HepG2 (cell line): ENCODE results near the gene ATP6V1G2. TPM values are rescaled to one million over a fixed set of nuclear protein-coding genes. Genes with fewer than 3 reads are reported as not detected.
A peak's percentile ranks its signal among the peaks of the same experiment; 100 is the strongest.

Source experiments
- ATRX ChIP-seq: sonication (generic); formaldehyde crosslinking; IDR thresholded peaks from 2 replicates; pipeline ENCODE4 v1.4.0; 2020; ENCODE audit warnings: missing genetic modification reagents, borderline replicate concordance
- CEBPG ChIP-seq: IDR thresholded peaks from 2 replicates; pipeline ENCODE4 v1.6.1; 2016
- DNMT3B ChIP-seq: conservative IDR thresholded peaks from 2 replicates; pipeline ENCODE4 v1.6.1; 2016; ENCODE audit warnings: missing biosample characterization, control low read depth
- GATA4 ChIP-seq: sonication (generic); IDR thresholded peaks from 2 replicates; pipeline ENCODE4 v1.6.1; 2016; ENCODE audit warnings: antibody characterized with exemption, low read depth, borderline replicate concordance
- GPN1 ChIP-seq: sonication (generic); formaldehyde crosslinking; IDR thresholded peaks from 2 replicates; pipeline ENCODE4 v1.5.1; 2020; ENCODE audit warnings: missing genetic modification reagents, borderline replicate concordance
- HBP1 ChIP-seq: IDR thresholded peaks from 2 replicates; pipeline ENCODE4 v1.6.1; 2016; ENCODE audit warnings: low read depth, control low read depth
- HHEX ChIP-seq: IDR thresholded peaks from 2 replicates; pipeline ENCODE4 v1.6.1; 2016; ENCODE audit warnings: control low read depth
- IKZF5 ChIP-seq: IDR thresholded peaks from 2 replicates; pipeline ENCODE4 v1.6.1; 2018; ENCODE audit warnings: missing genetic modification reagents, mild to moderate bottlenecking, missing compliant biosample characterization
- LCORL ChIP-seq, 2 experiments: fragments of 450-650 bp in 1 of 2; sonication (generic) in 1 of 2; formaldehyde crosslinking in 1 of 2; IDR thresholded peaks; 2 replicates each; pipeline versions ENCODE4 v1.5.0 to v1.6.1; 2017 to 2020; ENCODE audit warnings: antibody characterized with exemption in 1 of 2, missing genetic modification reagents in 1 of 2
- MED1 ChIP-seq: sonication (generic); formaldehyde crosslinking; IDR thresholded peaks from 2 replicates; pipeline ENCODE4 v1.4.0; 2020; ENCODE audit warnings: missing genetic modification reagents
- MYC ChIP-seq: sonication (generic); formaldehyde crosslinking; IDR thresholded peaks from 2 replicates; pipeline ENCODE4 v1.9.0; 2021; ENCODE audit warnings: missing genetic modification reagents, borderline replicate concordance
- NONO ChIP-seq, 2 experiments: fragments of 450-650 bp in 1 of 2; sonication (generic) in 1 of 2; formaldehyde crosslinking in 1 of 2; IDR thresholded peaks in 1 of 2; conservative IDR thresholded peaks in 1 of 2; 2 replicates each; pipeline versions ENCODE4 v1.6.1 to v1.8.0; 2017 to 2022; ENCODE audit warnings: mild to moderate bottlenecking in 1 of 2, missing genetic modification reagents in 1 of 2, moderate library complexity in 1 of 2
- POLR2A ChIP-seq, 2 experiments: IDR thresholded peaks; 2 replicates each; pipeline ENCODE4 v1.6.1; 2011; ENCODE audit warnings: low read depth in 2 of 2, low read length in 2 of 2, mild to moderate bottlenecking in 1 of 2, moderate library complexity in 1 of 2; ENCODE audit not compliant: insufficient read depth in 1 of 2
- SP4 ChIP-seq: sonication (generic); formaldehyde crosslinking; IDR thresholded peaks from 2 replicates; pipeline ENCODE4 v1.8.1; 2023; ENCODE audit warnings: mild to moderate bottlenecking, missing genetic modification reagents
- ZNF136 ChIP-seq: sonication (generic); formaldehyde crosslinking; IDR thresholded peaks from 2 replicates; pipeline ENCODE4 v1.8.1; 2022; ENCODE audit warnings: low read depth, mild to moderate bottlenecking, moderate library complexity, missing genetic modification reagents
- ZNF230 ChIP-seq: sonication (generic); formaldehyde crosslinking; IDR thresholded peaks from 2 replicates; pipeline ENCODE4 v1.4.0; 2020; ENCODE audit warnings: mild to moderate bottlenecking, missing genetic modification reagents
- ZNF431 ChIP-seq: sonication (generic); formaldehyde crosslinking; IDR thresholded peaks from 2 replicates; pipeline ENCODE4 v1.9.0; 2022; ENCODE audit warnings: missing genetic modification reagents, low read depth, mild to moderate bottlenecking, borderline replicate concordance
- ZNF512 ChIP-seq: sonication (generic); formaldehyde crosslinking; IDR thresholded peaks from 2 replicates; pipeline ENCODE4 v1.4.0; 2020; ENCODE audit warnings: mild to moderate bottlenecking, missing genetic modification reagents
- ZNF564 ChIP-seq: sonication (generic); formaldehyde crosslinking; IDR thresholded peaks from 2 replicates; pipeline ENCODE4 v1.8.1; 2023; ENCODE audit warnings: mild to moderate bottlenecking, missing genetic modification reagents
- ZNF83 ChIP-seq: sonication (generic); formaldehyde crosslinking; IDR thresholded peaks from 2 replicates; pipeline ENCODE4 v1.4.0; 2020; ENCODE audit warnings: missing genetic modification reagents, mild to moderate bottlenecking, borderline replicate concordance
- polyA plus RNA-seq, 8 experiments: library from polyadenylated mRNA; depleted of rRNA in 3 of 8; stranded (reverse) in 7 of 8; unstranded in 1 of 8; fragments of >200 nt; fragmentation: Illumina TruSeq in 4 of 8; extraction: Trizol in 4 of 8; gene quantifications; 2 replicates each; pipeline versions ENCODE4 v1.2.1 to v1.2.3, GENCODE V29; 2011 to 2016; ENCODE audit warnings: low read depth in 4 of 8, missing spikeins in 1 of 8, mixed read lengths in 1 of 8; ENCODE audit not compliant: insufficient read depth in 1 of 8
- total RNA-seq, 5 experiments: library from RNA; depleted of rRNA; stranded (reverse); fragments of >200 nt; fragmentation: Illumina TruSeq; extraction: Trizol; gene quantifications; 2 replicates each; pipeline ENCODE4 v1.2.3, GENCODE V29; 2016; ENCODE audit warnings: low read depth in 1 of 5
- TF ChIP-seq, protein P1 (sequence below): sonication (generic); formaldehyde crosslinking; IDR thresholded peaks from 2 replicates; pipeline ENCODE4 v1.8.0; 2022; ENCODE audit warnings: missing genetic modification reagents, low read depth, mild to moderate bottlenecking, borderline replicate concordance
- TF ChIP-seq, protein P2 (sequence below): sonication (generic); formaldehyde crosslinking; IDR thresholded peaks from 2 replicates; pipeline ENCODE4 v1.4.0; 2020; ENCODE audit warnings: missing genetic modification reagents

ATP6V1G2 gene
- total and polyA plus RNA-seq, 2 of the 13 experiments (the other 11 are each of a cell fraction or from before 2014, with no cell fraction given): 0.27 to 0.83 TPM

DNA sequence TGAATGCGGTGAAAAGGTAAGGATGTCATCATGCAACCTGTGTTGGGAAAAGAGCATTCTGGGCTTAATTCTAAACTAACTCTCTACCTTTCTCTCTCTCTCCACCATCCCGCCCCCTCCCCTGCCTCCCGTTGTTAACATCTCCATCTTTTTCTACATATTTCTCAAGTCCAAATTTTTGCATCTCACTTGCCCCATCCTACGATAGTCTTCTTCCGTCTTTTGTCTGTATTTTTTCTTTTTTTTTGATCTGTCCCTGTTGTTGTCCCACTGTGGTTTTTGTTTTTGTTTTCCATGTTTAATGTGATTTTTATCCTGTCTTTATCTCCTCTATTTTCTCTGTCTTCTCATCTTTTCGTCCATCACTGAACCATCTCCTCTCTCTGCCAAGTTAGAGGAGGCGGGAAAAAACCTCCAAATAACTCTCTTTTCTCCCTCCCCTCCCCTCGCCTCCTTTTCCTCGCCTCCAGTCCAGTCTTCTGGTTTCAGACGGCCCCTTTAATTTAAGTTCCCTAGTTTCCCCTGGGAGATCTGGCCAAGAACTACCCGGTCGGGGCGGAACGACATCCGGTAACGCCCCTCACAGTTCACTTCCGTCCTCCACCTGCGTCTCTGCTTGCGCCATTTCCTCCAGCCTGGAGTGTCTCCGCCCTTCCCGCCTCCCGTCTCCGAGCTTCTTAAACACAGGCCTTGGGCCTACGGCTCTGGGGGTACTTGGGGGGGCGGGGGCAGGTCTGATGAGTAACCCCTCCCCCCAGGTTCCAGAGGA is 734 bp upstream of the ATP6V1G2 start, which contains the start of gene NFKBIL1 (continued):
- TF ChIP-seq ZNF230 (no peak; the same call in 1 of the 2 replicates), ZNF431 (CRISPR knock-in tag) (0 out of 2 replicates have a peak, but pooled peaks have one; percentile 61), NONO (IDR thresholded peaks at IDR 0.05) (no peak), NONO (CRISPR knock-in tag; conservative IDR thresholded peaks at IDR 0.05) (peak; percentile 83), GPN1 (no peak), ZNF136 (CRISPR knock-in tag) (0 out of 2 replicates have a peak, but pooled peaks have one; percentile 29), HHEX (0 out of 2 replicates have a peak, but pooled peaks have one; percentile 26), ZNF512 (peak; percentile 90; the same call in 1 of the 2 replicates), IKZF5 (peak; percentile 88), MYC (CRISPR knock-in tag) (peak; percentile 47; the same call in 1 of the 2 replicates), ZNF564 (peak; percentile 67; the same call in 1 of the 2 replicates), DNMT3B (CRISPR knock-in tag) (peak; percentile 54; the same call in 1 of the 2 replicates), CEBPG (peak; percentile 91), ATRX (CRISPR knock-in tag) (no peak), SP4 (CRISPR knock-in tag) (peak; percentile 96), LCORL (IDR thresholded peaks at IDR 0.05) (peak; percentile 56; the same call in 1 of the 2 replicates), LCORL (CRISPR knock-in tag; IDR thresholded peaks at IDR 0.05) (no peak), ZNF83 (CRISPR knock-in tag) (no peak), GATA4 (peak; percentile 67; the same call in 1 of the 2 replicates), MED1 (CRISPR knock-in tag) (0 out of 2 replicates have a peak, but pooled peaks have one; percentile 47), HBP1 (CRISPR knock-in tag) (peak; percentile 57; the same call in 1 of the 2 replicates), POLR2A (IDR thresholded peaks at IDR 0.05; ENCODE audit: insufficient read depth in 1 of 2, low read depth in 2 of 2, low read length in 2 of 2) (peak; percentile 37 to 63; a peak in 3 of 4 replicates)
- TF ChIP-seq, protein P1, sequence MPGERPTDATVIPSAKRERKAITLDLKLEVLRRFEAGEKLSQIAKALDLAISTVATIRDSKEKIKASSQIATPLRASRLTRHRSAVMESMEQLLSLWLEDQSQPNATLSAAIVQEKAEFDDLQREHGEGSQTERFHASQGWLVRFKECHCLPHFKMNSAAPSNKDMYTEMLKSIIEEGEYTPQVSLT (CRISPR knock-in tag): no peak
- TF ChIP-seq, protein P2, sequence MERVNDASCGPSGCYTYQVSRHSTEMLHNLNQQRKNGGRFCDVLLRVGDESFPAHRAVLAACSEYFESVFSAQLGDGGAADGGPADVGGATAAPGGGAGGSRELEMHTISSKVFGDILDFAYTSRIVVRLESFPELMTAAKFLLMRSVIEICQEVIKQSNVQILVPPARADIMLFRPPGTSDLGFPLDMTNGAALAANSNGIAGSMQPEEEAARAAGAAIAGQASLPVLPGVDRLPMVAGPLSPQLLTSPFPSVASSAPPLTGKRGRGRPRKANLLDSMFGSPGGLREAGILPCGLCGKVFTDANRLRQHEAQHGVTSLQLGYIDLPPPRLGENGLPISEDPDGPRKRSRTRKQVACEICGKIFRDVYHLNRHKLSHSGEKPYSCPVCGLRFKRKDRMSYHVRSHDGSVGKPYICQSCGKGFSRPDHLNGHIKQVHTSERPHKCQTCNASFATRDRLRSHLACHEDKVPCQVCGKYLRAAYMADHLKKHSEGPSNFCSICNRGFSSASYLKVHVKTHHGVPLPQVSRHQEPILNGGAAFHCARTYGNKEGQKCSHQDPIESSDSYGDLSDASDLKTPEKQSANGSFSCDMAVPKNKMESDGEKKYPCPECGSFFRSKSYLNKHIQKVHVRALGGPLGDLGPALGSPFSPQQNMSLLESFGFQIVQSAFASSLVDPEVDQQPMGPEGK: peak; percentile 94; the same call in 1 of the 2 replicates
